Esophagus muscularis mucosa (tissue), 4 donors: ENCODE data around the gene SORBS1.

ENCODE experiments used
- EP300 ChIP-seq: sonication (generic); formaldehyde crosslinking; IDR thresholded peaks from one replicate; pipeline ENCODE4 v1.6.1; 2017; ENCODE audit warnings: antibody characterized with exemption
- POLR2A ChIP-seq: fragments of 450-650 bp; IDR thresholded peaks from one replicate; pipeline ENCODE4 v1.6.1; 2017; ENCODE audit warnings: antibody characterized with exemption, moderate library complexity, mild to moderate bottlenecking, low read depth
- POLR2AphosphoS5 ChIP-seq, 2 donors: sonication (generic); formaldehyde crosslinking; IDR thresholded peaks; one replicate each; pipeline ENCODE4 v1.6.1; 2017; ENCODE audit warnings: antibody characterized with exemption in 2 of 2
- TF ChIP-seq, protein P1 (sequence below), 3 experiments: fragments of 200-600 bp in 2 of 3; fragments of 450-650 bp in 1 of 3; sonication (generic) in 2 of 3; IDR thresholded peaks; one replicate each; pipeline ENCODE4 v1.5.1; 2017 to 2019; ENCODE audit warnings: antibody characterized with exemption in 3 of 3, mild to moderate bottlenecking in 2 of 3, moderate library complexity in 1 of 3

DNA sequence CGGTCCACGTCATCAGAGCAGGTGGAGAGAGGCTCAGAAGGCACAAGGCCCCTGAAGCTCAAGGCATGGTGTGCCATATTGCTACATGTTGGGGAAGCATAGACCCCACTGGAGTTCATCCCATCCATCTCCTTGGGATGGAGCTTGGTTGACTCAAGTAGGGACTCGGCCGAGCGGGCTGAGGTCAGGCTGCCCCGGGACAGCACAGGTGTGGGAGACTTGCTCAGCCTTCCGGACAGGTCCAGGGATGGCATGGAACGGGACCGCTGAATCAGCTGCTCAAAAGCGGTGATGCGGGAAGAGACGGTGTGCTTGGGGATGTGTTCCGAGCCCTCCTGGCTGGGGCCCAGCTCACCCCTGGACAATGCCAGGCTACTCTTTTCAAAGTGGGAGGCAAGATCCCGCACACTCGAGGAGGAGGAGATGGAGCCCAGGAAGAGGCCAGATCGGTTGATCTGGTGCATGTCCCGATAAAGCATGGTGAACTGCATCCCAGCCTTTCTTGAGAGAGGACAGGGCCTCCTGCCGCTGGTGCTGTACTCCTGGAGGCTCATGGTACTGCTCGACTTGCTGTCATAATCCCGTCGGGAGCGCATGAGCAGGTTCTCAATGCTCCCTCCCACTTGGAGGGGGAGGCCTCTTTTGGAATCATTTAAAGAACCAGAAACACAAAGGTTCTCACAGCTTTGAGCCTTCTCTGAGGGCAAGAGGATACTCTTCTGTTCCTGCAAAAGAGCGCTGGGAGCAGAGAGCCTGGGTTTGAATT is 204.8 kb downstream of the SORBS1 start:
- TF ChIP-seq, protein P1, sequence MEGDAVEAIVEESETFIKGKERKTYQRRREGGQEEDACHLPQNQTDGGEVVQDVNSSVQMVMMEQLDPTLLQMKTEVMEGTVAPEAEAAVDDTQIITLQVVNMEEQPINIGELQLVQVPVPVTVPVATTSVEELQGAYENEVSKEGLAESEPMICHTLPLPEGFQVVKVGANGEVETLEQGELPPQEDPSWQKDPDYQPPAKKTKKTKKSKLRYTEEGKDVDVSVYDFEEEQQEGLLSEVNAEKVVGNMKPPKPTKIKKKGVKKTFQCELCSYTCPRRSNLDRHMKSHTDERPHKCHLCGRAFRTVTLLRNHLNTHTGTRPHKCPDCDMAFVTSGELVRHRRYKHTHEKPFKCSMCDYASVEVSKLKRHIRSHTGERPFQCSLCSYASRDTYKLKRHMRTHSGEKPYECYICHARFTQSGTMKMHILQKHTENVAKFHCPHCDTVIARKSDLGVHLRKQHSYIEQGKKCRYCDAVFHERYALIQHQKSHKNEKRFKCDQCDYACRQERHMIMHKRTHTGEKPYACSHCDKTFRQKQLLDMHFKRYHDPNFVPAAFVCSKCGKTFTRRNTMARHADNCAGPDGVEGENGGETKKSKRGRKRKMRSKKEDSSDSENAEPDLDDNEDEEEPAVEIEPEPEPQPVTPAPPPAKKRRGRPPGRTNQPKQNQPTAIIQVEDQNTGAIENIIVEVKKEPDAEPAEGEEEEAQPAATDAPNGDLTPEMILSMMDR (IDR thresholded peaks at IDR 0.05), result no peak
- no peak for TF ChIP-seq POLR2A
- TF ChIP-seq EP300, result no peak
- TF ChIP-seq POLR2AphosphoS5 (IDR thresholded peaks at IDR 0.05), result peak in 1 of 2 donors; percentile 55
